Left ventricle myocardium inferior (tissue), 1 donor: ENCODE measurements around the gene SCEL. TPM values are rescaled to one million over a fixed set of nuclear protein-coding genes. Genes with fewer than 3 reads are reported as not detected.

Source experiments
- DNase-seq: peaks from one replicate; pipeline ENCODE4 v3.0.0-alpha.2; 2020
- H3K27ac ChIP-seq: fragments of 200-600 bp; replicated peaks from 2 replicates; pipeline ENCODE4 v1.8.0; 2021
- H3K27me3 ChIP-seq: fragments of 200-600 bp; 2 replicates; pipeline ENCODE4 v1.8.0; 2021; ENCODE audit warnings: low read depth
- H3K36me3 ChIP-seq: fragments of 200-600 bp; 2 replicates; pipeline ENCODE4 v1.8.0; 2021
- H3K4me1 ChIP-seq: fragments of 200-600 bp; 2 replicates; pipeline ENCODE4 v1.8.0; 2021
- H3K4me3 ChIP-seq: fragments of 200-600 bp; 2 replicates; pipeline ENCODE4 v1.8.0; 2021; ENCODE audit warnings: mild to moderate bottlenecking, moderate library complexity
- H3K9me3 ChIP-seq: fragments of 200-600 bp; replicated peaks from 2 replicates; pipeline ENCODE4 v1.8.0; 2021
- CTCF ChIP-seq: fragments of 200-600 bp; IDR thresholded peaks from 2 replicates; pipeline ENCODE4 v1.8.0; 2021; ENCODE audit warnings: antibody characterized with exemption, mild to moderate bottlenecking, borderline replicate concordance
- intact Hi-C: fragments of 100-400 bp; cut with micrococcal nuclease; formaldehyde crosslinking; loops from one replicate; pipeline ENCODE4 v1.11.0; 2022
- total RNA-seq: library from RNA; stranded (reverse); fragmentation: NEBNext Ultra II Directional; extraction: Animal tissue kit (Norgen Biotek cat#: 25700); gene quantifications from one replicate; pipeline ENCODE4 v1.2.1, GENCODE V29; 2021
- donor health status: DM: no; HTN: yes; CAD: no; lungs with severe emphysema.

Gene SCEL
- total RNA-seq, 1 donor from 2014 or later: not detected

DNA sequence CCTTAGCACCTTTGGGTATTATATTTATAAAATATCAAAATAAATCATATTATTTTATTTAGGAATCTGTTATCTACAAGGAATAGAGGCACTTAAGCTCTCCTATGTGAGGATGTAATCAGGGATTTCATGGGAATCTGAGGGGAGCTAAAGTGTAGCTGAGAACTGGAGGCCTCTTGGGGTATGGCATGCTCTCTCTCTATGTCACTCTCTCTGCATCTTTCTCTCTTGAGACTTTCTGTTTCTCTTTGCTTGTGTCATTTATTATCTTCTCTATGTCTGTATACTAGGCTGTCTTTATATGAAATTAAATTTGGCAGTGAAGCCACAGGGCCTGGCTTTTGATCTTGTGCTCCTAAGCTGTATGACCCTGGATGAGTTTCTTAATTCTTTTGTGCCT, 37.7 kb upstream of the SCEL start:
- DNase-seq: no peak
- no peaks in the 10 kb centered on the region for H3K36me3 ChIP-seq
- TF ChIP-seq CTCF: no peak
- no peaks in the 10 kb centered on the region for H3K4me1 ChIP-seq
- H3K27me3 ChIP-seq: peaks cover 2% of the 10 kb centered on the region
- no peak overlapping the region for H3K4me3 ChIP-seq
- no peaks in the 10 kb centered on the region for H3K9me3 ChIP-seq
- intact Hi-C loops: no loop called here
- H3K27ac ChIP-seq: no peak overlapping the region

DNA sequence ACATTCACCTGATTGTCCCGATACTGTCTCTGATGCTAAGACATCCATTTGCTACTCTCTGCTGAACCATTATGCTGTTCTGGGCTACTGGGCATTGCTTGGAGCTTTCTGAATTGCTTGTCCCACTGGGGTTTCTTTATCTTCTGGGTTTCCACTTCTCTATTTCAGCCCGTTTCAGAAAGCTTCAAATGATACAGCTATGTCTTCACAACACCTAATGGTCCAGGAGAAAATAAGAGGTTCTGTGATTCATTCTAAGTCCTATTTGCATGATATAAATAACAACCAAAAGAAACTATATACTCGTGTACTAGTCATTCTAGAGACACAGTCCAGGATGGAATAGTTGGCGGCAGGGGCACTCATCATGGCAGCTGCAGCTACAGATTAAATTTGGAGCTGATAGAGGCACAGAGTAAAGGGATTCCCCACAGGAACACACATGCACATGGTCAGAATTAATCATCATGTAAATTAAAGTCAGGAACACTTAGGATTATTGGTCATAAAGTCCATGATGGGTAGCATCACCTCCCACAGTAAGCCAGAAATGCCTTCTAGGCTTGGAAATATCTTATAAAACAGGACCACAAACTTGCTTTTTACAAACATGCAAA, 33.3 kb upstream of the SCEL start:
- no peaks in the 10 kb centered on the region for H3K4me1 ChIP-seq
- H3K27ac ChIP-seq: no peak overlapping the region
- DNase-seq: no peak
- no peaks in the 10 kb centered on the region for H3K9me3 ChIP-seq
- intact Hi-C loops: no loop called here
- TF ChIP-seq CTCF: no peak
- H3K4me3 ChIP-seq: no peak overlapping the region
- H3K27me3 ChIP-seq: peaks cover 6% of the 10 kb centered on the region
- H3K36me3 ChIP-seq: no peaks in the 10 kb centered on the region

GRCh38 chr13:77503398-77503797, 32.1 kb upstream of the SCEL start:
- Histone ChIP-seq H3K27me3 (peaks cover 6% of the 10 kb centered on the region), H3K27ac (no peak overlapping the region), H3K9me3 (no peaks in the 10 kb centered on the region), H3K4me3 (no peak overlapping the region), H3K4me1 (no peaks in the 10 kb centered on the region), H3K36me3 (no peaks in the 10 kb centered on the region)
- intact Hi-C loops: no loop called here
- DNase-seq: no peak
- TF ChIP-seq CTCF: no peak

DNA sequence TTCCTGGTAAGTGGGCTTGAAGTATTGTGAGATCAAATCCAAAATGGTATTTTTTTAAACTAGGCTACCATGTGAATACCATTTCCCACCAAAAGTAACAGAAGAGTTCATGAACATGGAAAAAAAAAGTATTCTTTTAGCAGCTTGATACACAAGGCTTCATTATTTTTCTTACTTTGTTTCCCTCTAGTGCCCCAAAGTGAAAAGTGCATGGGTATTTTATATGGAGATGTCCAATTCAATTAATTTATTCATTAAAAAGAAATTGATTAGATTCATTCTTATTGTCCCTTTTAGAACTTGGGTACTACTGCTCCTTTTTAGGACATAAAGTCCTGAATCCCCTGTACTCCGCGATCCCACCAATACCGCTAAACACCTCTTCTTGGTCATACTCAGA, 28.6 kb upstream of the SCEL start:
- H3K4me3 ChIP-seq: no peak overlapping the region
- intact Hi-C loops: no loop called here
- DNase-seq: no peak
- H3K9me3 ChIP-seq: no peaks in the 10 kb centered on the region
- TF ChIP-seq CTCF: peak; percentile 32
- H3K27me3 ChIP-seq: peaks cover 6% of the 10 kb centered on the region
- H3K36me3 ChIP-seq: no peaks in the 10 kb centered on the region
- H3K4me1 ChIP-seq: no peaks in the 10 kb centered on the region
- no peak overlapping the region for H3K27ac ChIP-seq

DNA sequence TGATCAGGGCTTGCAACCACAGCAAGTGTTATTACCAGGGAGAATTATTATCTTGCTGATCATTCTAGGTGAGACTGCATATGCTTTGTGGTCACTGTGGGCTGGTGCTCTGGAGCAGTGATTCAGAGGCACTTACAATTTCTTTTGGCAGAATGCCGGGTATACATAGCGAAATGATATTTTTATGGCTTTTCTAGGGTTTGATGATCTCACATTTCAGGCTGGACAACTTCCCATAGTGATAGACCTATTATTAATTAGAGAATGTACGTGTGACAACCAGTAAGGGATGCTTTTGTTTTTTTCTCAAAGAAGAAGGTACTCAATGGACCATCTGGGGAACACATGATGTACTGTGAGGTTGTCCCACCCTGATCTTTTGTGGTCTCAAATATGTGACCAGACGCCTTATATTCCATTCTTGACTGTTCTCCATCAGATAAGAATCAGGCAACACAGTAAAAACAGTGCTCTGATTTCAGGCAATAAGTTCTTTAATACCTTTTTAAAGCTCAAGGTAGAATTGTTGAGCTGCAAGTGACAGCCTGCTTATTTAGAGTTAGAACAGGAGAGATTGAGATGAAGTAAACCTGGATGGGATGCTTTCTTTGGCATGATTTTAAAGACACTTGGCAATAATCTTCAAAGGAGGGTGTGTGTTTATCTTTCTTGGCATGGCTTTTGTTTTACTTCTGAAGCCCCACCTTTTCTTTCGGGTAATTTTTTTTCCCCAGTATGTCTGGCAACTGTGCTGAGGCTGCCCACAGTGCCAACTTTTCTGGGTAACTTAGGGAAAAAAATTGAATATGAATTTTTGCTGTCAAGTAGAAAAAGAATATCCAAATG, 27.4 kb upstream of the SCEL start:
- Histone ChIP-seq H3K4me3 (no peak overlapping the region), H3K27ac (no peak overlapping the region), H3K9me3 (no peaks in the 10 kb centered on the region), H3K4me1 (no peaks in the 10 kb centered on the region), H3K36me3 (no peaks in the 10 kb centered on the region), H3K27me3 (peaks cover under 1% of the 10 kb centered on the region)
- DNase-seq: no peak
- no peak for TF ChIP-seq CTCF
- intact Hi-C loops: no loop called here
